Endothelial cell (in vitro differentiated cells): Measurements from ENCODE around the gene MKI67. TPM values are rescaled to one million over a fixed set of nuclear protein-coding genes. Genes with fewer than 3 reads are reported as not detected.

Experiments
- DNase-seq: peaks from one replicate; pipeline ENCODE4 v3.0.0; 2021; ENCODE audit warnings: low spot score
- H3K27ac Mint-ChIP-seq: one replicate; pipeline ENCODE4 v1.8.0; 2021; ENCODE audit warnings: mixed read lengths, inconsistent platforms; ENCODE audit not compliant: unreplicated experiment
- H3K27me3 Mint-ChIP-seq: one replicate; pipeline ENCODE4 v1.8.0; 2021; ENCODE audit warnings: mild to moderate bottlenecking, moderate library complexity, mixed read lengths, inconsistent platforms; ENCODE audit not compliant: unreplicated experiment
- H3K36me3 Mint-ChIP-seq: one replicate; pipeline ENCODE4 v1.8.0; 2021; ENCODE audit warnings: mild to moderate bottlenecking, low read depth, mixed read lengths, inconsistent platforms; ENCODE audit not compliant: unreplicated experiment
- H3K4me1 Mint-ChIP-seq: one replicate; pipeline ENCODE4 v1.8.0; 2021; ENCODE audit warnings: mild to moderate bottlenecking, mixed read lengths, inconsistent platforms; ENCODE audit not compliant: unreplicated experiment
- H3K4me3 Mint-ChIP-seq: one replicate; pipeline ENCODE4 v1.8.0; 2021; ENCODE audit warnings: mild to moderate bottlenecking, mixed read lengths, inconsistent platforms; ENCODE audit not compliant: unreplicated experiment
- H3K9me3 Mint-ChIP-seq: one replicate; pipeline ENCODE4 v1.8.0; 2021; ENCODE audit warnings: mixed read lengths, inconsistent platforms; ENCODE audit not compliant: unreplicated experiment
- total RNA-seq: library from RNA; stranded (reverse); fragmentation: NEBNext Ultra II Directional; extraction: Animal tissue kit (Norgen Biotek cat#: 25700); gene quantifications from one replicate; pipeline ENCODE4 v1.2.1, GENCODE V29; 2021; ENCODE audit not compliant: unreplicated experiment
- TF ChIP-seq, protein P1 (sequence below): fragments of 200-600 bp; sonication (generic); IDR thresholded peaks from one replicate; pipeline ENCODE4 v1.5.0; 2021; ENCODE audit warnings: antibody characterized with exemption; ENCODE audit not compliant: unreplicated experiment

Gene MKI67
- total RNA-seq, 1 donor from 2014 or later = 19.7 TPM

DNA sequence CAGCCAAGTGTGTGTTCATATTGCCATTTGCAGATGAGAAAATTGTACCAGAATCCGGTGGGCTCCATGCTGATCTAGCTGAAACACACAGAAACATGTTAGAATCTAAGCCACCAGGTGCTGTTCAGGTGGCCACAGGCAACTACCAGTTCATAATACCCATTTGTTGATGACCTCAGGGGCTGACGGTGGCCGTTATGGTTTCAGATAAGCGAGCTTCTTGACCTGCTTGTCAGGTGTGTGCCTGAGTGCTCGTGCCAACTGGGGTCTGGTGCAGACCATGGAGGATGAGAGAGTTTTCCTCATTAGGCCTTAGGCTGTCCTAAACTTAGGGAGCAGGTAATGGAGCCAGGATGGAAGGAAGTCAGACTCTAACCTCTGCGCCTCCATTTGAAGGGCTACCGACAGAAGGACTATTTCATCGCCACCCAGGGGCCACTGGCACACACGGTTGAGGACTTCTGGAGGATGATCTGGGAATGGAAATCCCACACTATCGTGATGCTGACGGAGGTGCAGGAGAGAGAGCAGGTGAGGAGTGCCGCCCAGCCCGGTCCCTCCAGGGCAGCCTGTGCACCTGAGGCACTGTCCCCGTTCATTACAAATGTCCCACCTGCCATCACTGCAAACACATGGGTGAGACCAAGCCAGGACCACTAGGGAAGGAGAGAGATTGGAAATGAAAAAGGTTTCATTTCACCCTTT lies 53.1 kb downstream of the MKI67 start:
- no peak for DNase-seq
- Mint-ChIP-seq H3K9me3 (no peaks in the 10 kb centered on the region), H3K27ac (no peak overlapping the region), H3K36me3 (peaks cover 67% of the 10 kb centered on the region), H3K27me3 (peaks cover 4% of the 10 kb centered on the region), H3K4me3 (peak overlapping the region; percentile 6), H3K4me1 (peaks cover 7% of the 10 kb centered on the region)
- TF ChIP-seq, protein P1, sequence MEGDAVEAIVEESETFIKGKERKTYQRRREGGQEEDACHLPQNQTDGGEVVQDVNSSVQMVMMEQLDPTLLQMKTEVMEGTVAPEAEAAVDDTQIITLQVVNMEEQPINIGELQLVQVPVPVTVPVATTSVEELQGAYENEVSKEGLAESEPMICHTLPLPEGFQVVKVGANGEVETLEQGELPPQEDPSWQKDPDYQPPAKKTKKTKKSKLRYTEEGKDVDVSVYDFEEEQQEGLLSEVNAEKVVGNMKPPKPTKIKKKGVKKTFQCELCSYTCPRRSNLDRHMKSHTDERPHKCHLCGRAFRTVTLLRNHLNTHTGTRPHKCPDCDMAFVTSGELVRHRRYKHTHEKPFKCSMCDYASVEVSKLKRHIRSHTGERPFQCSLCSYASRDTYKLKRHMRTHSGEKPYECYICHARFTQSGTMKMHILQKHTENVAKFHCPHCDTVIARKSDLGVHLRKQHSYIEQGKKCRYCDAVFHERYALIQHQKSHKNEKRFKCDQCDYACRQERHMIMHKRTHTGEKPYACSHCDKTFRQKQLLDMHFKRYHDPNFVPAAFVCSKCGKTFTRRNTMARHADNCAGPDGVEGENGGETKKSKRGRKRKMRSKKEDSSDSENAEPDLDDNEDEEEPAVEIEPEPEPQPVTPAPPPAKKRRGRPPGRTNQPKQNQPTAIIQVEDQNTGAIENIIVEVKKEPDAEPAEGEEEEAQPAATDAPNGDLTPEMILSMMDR = no peak

DNA sequence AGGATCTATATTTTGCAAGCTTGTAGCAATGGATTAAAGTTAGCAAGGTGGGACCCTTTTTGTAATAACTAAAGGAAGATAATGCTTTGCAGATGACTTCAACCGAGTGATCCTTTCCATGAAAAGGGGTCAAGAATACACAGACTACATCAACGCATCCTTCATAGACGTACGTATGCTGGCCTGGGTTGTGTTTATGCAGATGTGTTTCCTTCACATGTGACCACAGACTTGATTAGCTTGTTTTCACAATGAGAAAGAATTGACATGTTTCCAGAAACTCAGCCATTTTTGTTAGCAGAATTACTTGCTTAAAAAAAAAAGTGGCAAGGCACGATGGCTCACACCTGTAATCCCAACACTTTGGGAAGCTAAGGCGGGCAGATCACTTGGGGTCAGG lies 54.2 kb downstream of the MKI67 start:
- TF ChIP-seq, protein P1 = no peak
- H3K27me3 Mint-ChIP-seq = peaks cover 6% of the 10 kb centered on the region

DNA sequence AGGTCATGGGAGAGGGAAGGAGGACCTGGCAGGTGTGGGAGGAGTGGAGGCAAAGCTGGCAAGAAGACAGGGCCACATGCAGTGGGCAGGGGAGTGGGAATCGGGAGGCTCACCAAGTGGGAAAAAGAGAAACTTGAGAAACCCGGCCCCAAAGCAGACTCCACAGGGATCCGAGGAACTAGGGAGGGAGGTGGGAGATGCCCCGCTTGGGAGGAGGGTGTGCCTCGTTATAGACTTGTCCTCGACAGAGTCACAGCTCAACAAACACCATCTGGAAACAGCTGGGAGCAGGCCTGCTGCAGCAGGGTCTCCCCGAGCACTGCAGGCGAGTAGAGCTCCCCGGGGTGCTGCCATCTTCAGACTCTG lies 54.8 kb downstream of the MKI67 start:
- H3K27me3 Mint-ChIP-seq = peaks cover 6% of the 10 kb centered on the region
- no peaks in the 10 kb centered on the region for H3K9me3 Mint-ChIP-seq
- H3K36me3 Mint-ChIP-seq = peaks cover 75% of the 10 kb centered on the region
- DNase-seq = no peak
- no peak overlapping the region for H3K27ac Mint-ChIP-seq
- H3K4me3 Mint-ChIP-seq = peak overlapping the region; percentile 69
- H3K4me1 Mint-ChIP-seq = peaks cover 17% of the 10 kb centered on the region
- TF ChIP-seq, protein P1 = no peak

More for the DNA sequence above, 54.2 kb downstream of the MKI67 start:
- Mint-ChIP-seq H3K36me3 (peaks cover 75% of the 10 kb centered on the region), H3K27ac (no peak overlapping the region), H3K4me3 (no peak overlapping the region), H3K4me1 (peaks cover 12% of the 10 kb centered on the region), H3K9me3 (no peaks in the 10 kb centered on the region)
- no peak for DNase-seq

DNA sequence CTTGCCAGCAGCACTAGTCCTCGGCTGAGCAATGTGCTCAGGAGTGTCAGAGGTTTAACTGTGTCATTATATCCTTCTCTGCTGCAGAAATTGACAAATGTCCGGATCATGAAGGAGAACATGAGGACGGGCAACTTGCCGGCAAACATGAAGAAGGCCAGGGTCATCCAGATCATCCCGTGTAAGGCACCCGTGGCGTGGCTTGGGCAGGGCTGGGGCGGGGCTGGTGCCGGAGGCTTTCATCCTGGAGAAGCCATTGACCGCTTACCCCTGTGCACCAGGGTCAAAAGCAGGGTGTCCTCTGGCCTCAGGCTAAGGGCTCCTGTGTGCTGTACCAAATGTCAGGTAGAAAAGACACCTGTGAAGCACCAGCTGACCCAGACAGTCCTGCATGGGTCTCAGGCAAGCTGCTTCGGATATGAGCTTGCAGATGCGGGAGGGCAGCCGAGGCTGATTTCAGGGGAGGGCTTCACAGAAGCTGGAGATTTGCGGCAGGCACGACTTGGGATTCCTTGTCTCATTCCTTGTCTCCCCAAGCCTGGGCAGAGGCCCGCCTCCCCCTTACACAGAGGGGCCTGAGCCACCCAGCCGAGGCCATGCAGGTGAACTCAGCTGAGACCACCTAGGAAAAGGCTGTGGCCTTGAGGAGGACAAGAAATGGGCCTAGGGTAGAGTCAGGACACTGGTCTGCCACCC lies 55.4 kb downstream of the MKI67 start:
- no peak overlapping the region for H3K27ac Mint-ChIP-seq
- H3K36me3 Mint-ChIP-seq = peaks cover 77% of the 10 kb centered on the region
- DNase-seq = no peak
- H3K9me3 Mint-ChIP-seq = no peaks in the 10 kb centered on the region
- H3K4me1 Mint-ChIP-seq = peaks cover 20% of the 10 kb centered on the region
- H3K4me3 Mint-ChIP-seq = peak overlapping the region; percentile 69
- H3K27me3 Mint-ChIP-seq = peaks cover 8% of the 10 kb centered on the region
- TF ChIP-seq, protein P1 = no peak

DNA sequence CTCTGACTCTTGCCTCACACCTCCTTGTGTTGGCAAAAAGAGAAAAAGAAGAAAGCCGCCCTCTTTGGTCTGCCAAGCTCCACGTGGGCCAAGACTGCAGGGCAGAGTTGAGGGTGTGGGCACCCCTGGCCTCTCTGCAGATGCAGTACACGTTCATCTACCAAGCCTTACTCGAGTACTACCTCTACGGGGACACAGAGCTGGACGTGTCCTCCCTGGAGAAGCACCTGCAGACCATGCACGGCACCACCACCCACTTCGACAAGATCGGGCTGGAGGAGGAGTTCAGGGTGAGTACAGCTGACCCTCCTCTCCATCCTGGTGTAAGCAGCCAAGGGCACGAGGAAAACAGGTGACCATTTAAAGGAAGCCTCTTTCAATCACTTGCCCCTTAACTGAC lies 56.1 kb downstream of the MKI67 start:
- Mint-ChIP-seq H3K27me3 (peaks cover 12% of the 10 kb centered on the region), H3K27ac (no peak overlapping the region), H3K36me3 (peaks cover 78% of the 10 kb centered on the region), H3K4me1 (peaks cover 27% of the 10 kb centered on the region), H3K9me3 (no peaks in the 10 kb centered on the region), H3K4me3 (peak overlapping the region; percentile 76)
- no peak for DNase-seq
- TF ChIP-seq, protein P1 = no peak
